Measurements from ENCODE around the gene TRABD2B. TPM values are rescaled to one million over a fixed set of nuclear protein-coding genes. Genes with fewer than 3 reads are reported as not detected.

Gene TRABD2B
- total and polyA plus RNA-seq, 2 of the 13 experiments (the other 11 are each of a cell fraction or from before 2014, with no cell fraction given) = 0.04 TPM; not detected in 1

DNA sequence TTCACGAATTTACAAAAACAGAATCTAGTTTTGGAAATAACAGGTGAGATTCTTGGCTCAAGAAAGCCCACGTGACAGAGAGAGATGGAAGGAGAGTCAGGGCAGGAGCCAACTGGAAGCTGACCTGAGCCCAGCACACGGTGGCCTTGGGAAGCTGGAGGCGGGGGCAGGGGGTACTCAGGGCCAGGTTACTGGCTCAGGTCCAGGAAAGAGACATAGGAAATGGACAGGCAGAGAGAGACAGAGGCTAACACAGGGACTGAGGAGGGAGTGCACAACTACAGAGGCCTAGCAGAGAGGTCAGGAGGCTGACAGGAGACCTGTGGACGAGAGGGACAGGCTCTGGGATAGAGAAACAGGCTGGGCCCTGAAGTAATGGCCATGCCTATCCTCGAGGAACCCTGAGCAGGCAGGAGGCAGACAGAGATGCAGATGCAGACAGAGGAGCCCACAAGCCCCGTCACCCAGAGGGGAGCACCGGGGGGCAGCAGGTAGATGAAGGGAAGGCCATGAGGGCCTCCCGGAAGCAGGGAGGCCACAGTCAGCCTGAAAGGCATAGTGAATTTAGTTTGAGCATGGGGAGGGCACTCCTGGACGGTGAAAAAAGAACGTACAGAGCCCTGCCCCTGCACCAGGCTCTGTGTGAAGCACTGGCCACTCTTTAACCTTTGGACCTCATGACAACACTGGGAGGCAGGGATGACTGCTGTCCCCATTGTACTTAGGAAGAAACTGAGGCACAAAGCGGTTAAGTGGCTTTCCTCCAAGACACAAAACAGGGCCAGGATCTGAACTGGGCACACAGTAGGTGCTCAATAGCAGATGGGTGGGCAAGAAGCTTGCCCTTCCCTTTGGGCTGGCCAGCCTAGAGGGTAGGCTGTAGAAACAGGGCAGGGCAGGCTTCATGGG is 230.1 kb downstream of the TRABD2B start (continued):
- TF ChIP-seq ZSCAN9 (CRISPR knock-in tag; IDR thresholded peaks at IDR 0.05; ENCODE audit: borderline replicate concordance) = no peak
- TF ChIP-seq, protein P1, sequence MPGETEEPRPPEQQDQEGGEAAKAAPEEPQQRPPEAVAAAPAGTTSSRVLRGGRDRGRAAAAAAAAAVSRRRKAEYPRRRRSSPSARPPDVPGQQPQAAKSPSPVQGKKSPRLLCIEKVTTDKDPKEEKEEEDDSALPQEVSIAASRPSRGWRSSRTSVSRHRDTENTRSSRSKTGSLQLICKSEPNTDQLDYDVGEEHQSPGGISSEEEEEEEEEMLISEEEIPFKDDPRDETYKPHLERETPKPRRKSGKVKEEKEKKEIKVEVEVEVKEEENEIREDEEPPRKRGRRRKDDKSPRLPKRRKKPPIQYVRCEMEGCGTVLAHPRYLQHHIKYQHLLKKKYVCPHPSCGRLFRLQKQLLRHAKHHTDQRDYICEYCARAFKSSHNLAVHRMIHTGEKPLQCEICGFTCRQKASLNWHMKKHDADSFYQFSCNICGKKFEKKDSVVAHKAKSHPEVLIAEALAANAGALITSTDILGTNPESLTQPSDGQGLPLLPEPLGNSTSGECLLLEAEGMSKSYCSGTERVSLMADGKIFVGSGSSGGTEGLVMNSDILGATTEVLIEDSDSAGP (CRISPR knock-in tag; IDR thresholded peaks at IDR 0.05; ENCODE audit: borderline replicate concordance) = peak; percentile 40; the same call in 1 of the 2 replicates
- no peak for TF ChIP-seq ZMYM2 (CRISPR knock-in tag; IDR thresholded peaks at IDR 0.05)
- no peak for TF ChIP-seq SETDB1 (CRISPR knock-in tag; IDR thresholded peaks at IDR 0.05; ENCODE audit: borderline replicate concordance)
- no peak for TF ChIP-seq JUNB (CRISPR knock-in tag; IDR thresholded peaks at IDR 0.05; ENCODE audit: borderline replicate concordance)
- TF ChIP-seq HOXA5 (CRISPR knock-in tag; IDR thresholded peaks at IDR 0.05) = no peak
- TF ChIP-seq ZBTB37 (CRISPR knock-in tag; IDR thresholded peaks at IDR 0.05) = no peak
- no peak for TF ChIP-seq ZNF562 (CRISPR knock-in tag; IDR thresholded peaks at IDR 0.05; ENCODE audit: borderline replicate concordance)
- no peak for TF ChIP-seq BCLAF1 (IDR thresholded peaks at IDR 0.05)
- TF ChIP-seq TBX2 (CRISPR knock-in tag; IDR thresholded peaks at IDR 0.05; ENCODE audit: borderline replicate concordance) = no peak
- TF ChIP-seq, protein P2, sequence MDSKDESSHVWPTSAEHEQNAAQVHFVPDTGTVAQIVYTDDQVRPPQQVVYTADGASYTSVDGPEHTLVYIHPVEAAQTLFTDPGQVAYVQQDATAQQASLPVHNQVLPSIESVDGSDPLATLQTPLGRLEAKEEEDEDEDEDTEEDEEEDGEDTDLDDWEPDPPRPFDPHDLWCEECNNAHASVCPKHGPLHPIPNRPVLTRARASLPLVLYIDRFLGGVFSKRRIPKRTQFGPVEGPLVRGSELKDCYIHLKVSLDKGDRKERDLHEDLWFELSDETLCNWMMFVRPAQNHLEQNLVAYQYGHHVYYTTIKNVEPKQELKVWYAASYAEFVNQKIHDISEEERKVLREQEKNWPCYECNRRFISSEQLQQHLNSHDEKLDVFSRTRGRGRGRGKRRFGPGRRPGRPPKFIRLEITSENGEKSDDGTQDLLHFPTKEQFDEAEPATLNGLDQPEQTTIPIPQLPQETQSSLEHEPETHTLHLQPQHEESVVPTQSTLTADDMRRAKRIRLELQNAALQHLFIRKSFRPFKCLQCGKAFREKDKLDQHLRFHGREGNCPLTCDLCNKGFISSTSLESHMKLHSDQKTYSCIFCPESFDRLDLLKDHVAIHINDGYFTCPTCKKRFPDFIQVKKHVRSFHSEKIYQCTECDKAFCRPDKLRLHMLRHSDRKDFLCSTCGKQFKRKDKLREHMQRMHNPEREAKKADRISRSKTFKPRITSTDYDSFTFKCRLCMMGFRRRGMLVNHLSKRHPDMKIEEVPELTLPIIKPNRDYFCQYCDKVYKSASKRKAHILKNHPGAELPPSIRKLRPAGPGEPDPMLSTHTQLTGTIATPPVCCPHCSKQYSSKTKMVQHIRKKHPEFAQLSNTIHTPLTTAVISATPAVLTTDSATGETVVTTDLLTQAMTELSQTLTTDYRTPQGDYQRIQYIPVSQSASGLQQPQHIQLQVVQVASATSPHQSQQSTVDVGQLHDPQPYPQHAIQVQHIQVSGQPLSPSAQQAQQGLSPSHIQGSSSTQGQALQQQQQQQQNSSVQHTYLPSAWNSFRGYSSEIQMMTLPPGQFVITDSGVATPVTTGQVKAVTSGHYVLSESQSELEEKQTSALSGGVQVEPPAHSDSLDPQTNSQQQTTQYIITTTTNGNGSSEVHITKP (CRISPR knock-in tag; IDR thresholded peaks at IDR 0.05; ENCODE audit: low read depth) = no peak
- no peak for TF ChIP-seq ZGPAT (CRISPR knock-in tag; IDR thresholded peaks at IDR 0.05)
